ENCODE measurements around the gene PIK3AP1.

DNA sequence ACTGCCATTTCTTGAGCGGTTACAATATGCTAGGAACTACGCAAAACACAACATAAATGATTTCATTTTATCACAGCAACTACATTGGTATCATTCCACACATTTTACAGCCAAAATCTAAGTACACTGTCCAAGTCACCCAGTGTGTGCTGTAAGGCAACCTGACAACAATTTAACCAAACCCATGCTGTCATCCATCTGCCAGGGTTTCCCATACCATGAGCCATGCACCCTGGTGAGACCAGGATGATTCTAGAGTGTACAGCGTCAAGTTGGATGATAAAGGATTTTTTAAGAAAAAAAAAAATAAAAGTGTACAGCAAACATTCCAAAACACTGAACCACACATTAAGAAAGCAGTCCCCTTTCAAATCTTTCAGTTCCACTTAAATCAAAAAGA is 52.9 kb downstream of the PIK3AP1 start:
- TF ChIP-seq, protein P1, sequence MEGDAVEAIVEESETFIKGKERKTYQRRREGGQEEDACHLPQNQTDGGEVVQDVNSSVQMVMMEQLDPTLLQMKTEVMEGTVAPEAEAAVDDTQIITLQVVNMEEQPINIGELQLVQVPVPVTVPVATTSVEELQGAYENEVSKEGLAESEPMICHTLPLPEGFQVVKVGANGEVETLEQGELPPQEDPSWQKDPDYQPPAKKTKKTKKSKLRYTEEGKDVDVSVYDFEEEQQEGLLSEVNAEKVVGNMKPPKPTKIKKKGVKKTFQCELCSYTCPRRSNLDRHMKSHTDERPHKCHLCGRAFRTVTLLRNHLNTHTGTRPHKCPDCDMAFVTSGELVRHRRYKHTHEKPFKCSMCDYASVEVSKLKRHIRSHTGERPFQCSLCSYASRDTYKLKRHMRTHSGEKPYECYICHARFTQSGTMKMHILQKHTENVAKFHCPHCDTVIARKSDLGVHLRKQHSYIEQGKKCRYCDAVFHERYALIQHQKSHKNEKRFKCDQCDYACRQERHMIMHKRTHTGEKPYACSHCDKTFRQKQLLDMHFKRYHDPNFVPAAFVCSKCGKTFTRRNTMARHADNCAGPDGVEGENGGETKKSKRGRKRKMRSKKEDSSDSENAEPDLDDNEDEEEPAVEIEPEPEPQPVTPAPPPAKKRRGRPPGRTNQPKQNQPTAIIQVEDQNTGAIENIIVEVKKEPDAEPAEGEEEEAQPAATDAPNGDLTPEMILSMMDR (IDR thresholded peaks at IDR 0.05) = no peak
- TF ChIP-seq ZNF396 (CRISPR knock-in tag; IDR thresholded peaks at IDR 0.05; ENCODE audit: borderline replicate concordance) = no peak
- TF ChIP-seq ZNF423 (CRISPR knock-in tag; IDR thresholded peaks at IDR 0.05) = no peak
- no peak for TF ChIP-seq ESRRA (CRISPR knock-in tag; IDR thresholded peaks at IDR 0.05; ENCODE audit: borderline replicate concordance)
- TF ChIP-seq, protein P2, sequence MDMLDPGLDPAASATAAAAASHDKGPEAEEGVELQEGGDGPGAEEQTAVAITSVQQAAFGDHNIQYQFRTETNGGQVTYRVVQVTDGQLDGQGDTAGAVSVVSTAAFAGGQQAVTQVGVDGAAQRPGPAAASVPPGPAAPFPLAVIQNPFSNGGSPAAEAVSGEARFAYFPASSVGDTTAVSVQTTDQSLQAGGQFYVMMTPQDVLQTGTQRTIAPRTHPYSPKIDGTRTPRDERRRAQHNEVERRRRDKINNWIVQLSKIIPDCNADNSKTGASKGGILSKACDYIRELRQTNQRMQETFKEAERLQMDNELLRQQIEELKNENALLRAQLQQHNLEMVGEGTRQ (CRISPR knock-in tag; IDR thresholded peaks at IDR 0.05) = no peak
- no peak for TF ChIP-seq ZNF232 (CRISPR knock-in tag; IDR thresholded peaks at IDR 0.05)
